Naive thymus-derived CD4-positive, alpha-beta T cell (primary cell): ENCODE measurements around the gene CCL22. TPM values are rescaled to one million over a fixed set of nuclear protein-coding genes. Genes with fewer than 3 reads are reported as not detected.
"Not testable (repeated sequence)": the region's sequence is repeated elsewhere in the genome, so short reads cannot be mapped to it uniquely, and the experiment has no call there.

Source experiments
- ATAC-seq: fragments of 150-1000 bp; cut with Tn5 transposase; 2 replicates; pipeline ENCODE4 v1.10.0; 2021; ENCODE audit warnings: mild to moderate bottlenecking, moderate library complexity
- CTCF ChIA-PET: fragments of 350-600 bp; sonication (Branson Sonifier 250); formaldehyde crosslinking; loops from one replicate; lab custom pipeline; 2021; ENCODE audit warnings: antibody characterized with exemption; lab: Charles Lee
- POLR2A ChIA-PET: fragments of 350-600 bp; sonication (Branson Sonifier 250); formaldehyde crosslinking; loops from one replicate; lab custom pipeline; 2021; ENCODE audit warnings: antibody characterized with exemption, inconsistent platforms; lab: Charles Lee
- DNase-seq, 9 donors: peaks; one replicate each; pipeline versions ENCODE4 v3.0.0 to v3.0.0-alpha.2; 2020 to 2022; ENCODE audit warnings: mixed read lengths in 1 of 9
- H3K27ac ChIP-seq: one replicate; pipeline ENCODE4 v1.7.0; 2013; ENCODE audit warnings: mild to moderate bottlenecking, low read depth, low read length, moderate library complexity
- H3K27me3 ChIP-seq, 2 donors: one replicate each; pipeline ENCODE4 v1.7.0; 2013; ENCODE audit warnings: low read length in 2 of 2, mild to moderate bottlenecking in 2 of 2, moderate library complexity in 2 of 2; ENCODE audit not compliant: control insufficient read depth in 2 of 2, insufficient read depth in 2 of 2
- H3K36me3 ChIP-seq, 3 experiments: 1 replicate in 2 of 3; 2 replicates in 1 of 3; pipeline ENCODE4 v1.7.0; 2013; ENCODE audit warnings: low read length in 3 of 3, mild to moderate bottlenecking in 3 of 3, moderate library complexity in 1 of 3; ENCODE audit not compliant: insufficient read depth in 3 of 3, control insufficient read depth in 2 of 3
- H3K4me1 ChIP-seq, 2 donors: one replicate each; pipeline ENCODE4 v1.7.0; 2013; ENCODE audit warnings: low read length in 2 of 2, mild to moderate bottlenecking in 2 of 2, moderate library complexity in 1 of 2; ENCODE audit not compliant: control insufficient read depth in 2 of 2, insufficient read depth in 2 of 2
- H3K4me3 ChIP-seq: 2 replicates; pipeline ENCODE4 v1.7.0; 2013; ENCODE audit warnings: mild to moderate bottlenecking, low read length
- H3K9me3 ChIP-seq, 3 experiments: 1 replicate in 2 of 3; 2 replicates in 1 of 3; pipeline ENCODE4 v1.7.0; 2013; ENCODE audit warnings: low read length in 3 of 3; ENCODE audit not compliant: control insufficient read depth in 2 of 3
- H3K27ac Mint-ChIP-seq, 9 donors: one replicate each; pipeline ENCODE4 v1.8.0; 2020 to 2022; ENCODE audit warnings: mixed read lengths in 9 of 9, mild to moderate bottlenecking in 8 of 9, moderate library complexity in 5 of 9, inconsistent platforms in 2 of 9
- H3K27me3 Mint-ChIP-seq, 5 donors: one replicate each; pipeline ENCODE4 v1.8.0; 2021 to 2022; ENCODE audit warnings: mixed read lengths in 5 of 5, mild to moderate bottlenecking in 1 of 5
- H3K36me3 Mint-ChIP-seq, 5 donors: one replicate each; pipeline ENCODE4 v1.8.0; 2020 to 2022; ENCODE audit warnings: mixed read lengths in 5 of 5, mild to moderate bottlenecking in 3 of 5, inconsistent platforms in 1 of 5
- H3K4me1 Mint-ChIP-seq, 7 donors: one replicate each; pipeline ENCODE4 v1.8.0; 2020 to 2022; ENCODE audit warnings: mixed read lengths in 7 of 7, mild to moderate bottlenecking in 3 of 7, inconsistent platforms in 1 of 7
- H3K4me3 Mint-ChIP-seq, 10 donors: one replicate each; pipeline ENCODE4 v1.8.0; 2020 to 2022; ENCODE audit warnings: mild to moderate bottlenecking in 10 of 10, mixed read lengths in 10 of 10, moderate library complexity in 6 of 10, inconsistent platforms in 2 of 10
- H3K9me3 Mint-ChIP-seq, 11 donors: one replicate each; pipeline ENCODE4 v1.8.0; 2020 to 2022; ENCODE audit warnings: mixed read lengths in 11 of 11, mild to moderate bottlenecking in 4 of 11, inconsistent platforms in 1 of 11, moderate library complexity in 1 of 11
- intact Hi-C, 2 donors: fragments of 100-400 bp; cut with micrococcal nuclease; formaldehyde crosslinking; loops; one replicate each; pipeline ENCODE4 v1.15.1; 2023
- polyA plus RNA-seq, 2 donors: library from polyadenylated mRNA; unstranded; fragments of 300-500 nt; fragmentation: Illumina TruSeq; gene quantifications; one replicate each; pipeline ENCODE4 v1.2.3, GENCODE V29; 2021
- total RNA-seq, 6 experiments: library from RNA in 5 of 6; stranded (reverse) in 5 of 6; gene quantifications; 1 replicate in 5 of 6; 2 replicates in 1 of 6; pipeline ENCODE4 v1.2.3 and lab custom pipeline; 2021 to 2026

Gene CCL22
- total and polyA plus RNA-seq, 7 experiments from 2014 or later = 0.17 to 1.9 (median 0.48) TPM; not detected in 3

DNA sequence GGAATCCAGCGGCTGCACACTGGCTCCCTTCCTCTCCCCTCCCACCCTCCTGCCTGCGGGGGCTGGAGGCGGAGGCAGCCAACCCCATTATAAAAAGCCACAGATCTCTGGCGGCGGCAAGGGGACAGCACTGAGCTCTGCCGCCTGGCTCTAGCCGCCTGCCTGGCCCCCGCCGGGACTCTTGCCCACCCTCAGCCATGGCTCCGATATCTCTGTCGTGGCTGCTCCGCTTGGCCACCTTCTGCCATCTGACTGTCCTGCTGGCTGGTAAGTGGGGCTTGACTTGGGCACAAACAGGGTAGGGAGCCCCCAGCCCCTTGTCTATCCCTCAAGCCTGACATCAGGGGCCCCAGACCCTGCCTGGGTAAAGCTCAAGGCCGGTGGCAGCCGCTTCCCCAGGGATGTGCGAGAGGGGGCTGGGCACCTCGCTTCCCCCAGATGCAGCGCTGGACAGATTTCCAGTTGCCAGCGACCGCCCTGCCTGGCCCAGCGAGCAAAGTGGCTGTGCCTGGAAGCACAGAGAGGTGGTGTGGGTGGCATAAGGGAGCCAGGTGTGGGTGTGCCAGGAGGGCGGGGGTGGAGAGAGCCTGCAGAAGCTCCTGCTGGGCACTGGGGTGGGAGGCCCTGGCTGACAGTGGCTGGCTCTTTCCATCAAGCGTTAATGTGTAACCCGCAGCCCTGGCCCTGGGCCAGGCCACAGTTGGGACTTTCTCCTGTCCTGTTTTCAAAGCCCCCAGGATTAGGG lies 14.0 kb downstream of the CCL22 start, which contains the start of gene CX3CL1:
CX3CL1 (plus strand) TSS at position 119 of the 745 bp plus-strand sequence; CDS start at position 198, 79 bp downstream.
- Mint-ChIP-seq H3K36me3 (no peaks in the 10 kb centered on the region), H3K27me3 (peaks cover 0 to 14% (median 0%) of the 10 kb centered on the region in 5 donors), H3K9me3 (no peaks in the 10 kb centered on the region), H3K4me3 (no peak within 1 kb of the TSS), H3K4me1 (peaks cover 0 to 4% (median 0%) of the 10 kb centered on the region in 7 donors), H3K27ac (no peak within 1 kb of the TSS)
- Histone ChIP-seq H3K27me3 (no peaks in the 10 kb centered on the region), H3K36me3 (no peaks in the 10 kb centered on the region), H3K27ac (no peak within 1 kb of the TSS), H3K9me3 (no peaks in the 10 kb centered on the region), H3K4me3 (no peak within 1 kb of the TSS), H3K4me1 (no peaks in the 10 kb centered on the region)
- CTCF ChIA-PET = no interaction called here
- POLR2A ChIA-PET = no interaction called here
- intact Hi-C loops = no loop called here
- no peak for ATAC-seq
- DNase-seq = no peak

DNA sequence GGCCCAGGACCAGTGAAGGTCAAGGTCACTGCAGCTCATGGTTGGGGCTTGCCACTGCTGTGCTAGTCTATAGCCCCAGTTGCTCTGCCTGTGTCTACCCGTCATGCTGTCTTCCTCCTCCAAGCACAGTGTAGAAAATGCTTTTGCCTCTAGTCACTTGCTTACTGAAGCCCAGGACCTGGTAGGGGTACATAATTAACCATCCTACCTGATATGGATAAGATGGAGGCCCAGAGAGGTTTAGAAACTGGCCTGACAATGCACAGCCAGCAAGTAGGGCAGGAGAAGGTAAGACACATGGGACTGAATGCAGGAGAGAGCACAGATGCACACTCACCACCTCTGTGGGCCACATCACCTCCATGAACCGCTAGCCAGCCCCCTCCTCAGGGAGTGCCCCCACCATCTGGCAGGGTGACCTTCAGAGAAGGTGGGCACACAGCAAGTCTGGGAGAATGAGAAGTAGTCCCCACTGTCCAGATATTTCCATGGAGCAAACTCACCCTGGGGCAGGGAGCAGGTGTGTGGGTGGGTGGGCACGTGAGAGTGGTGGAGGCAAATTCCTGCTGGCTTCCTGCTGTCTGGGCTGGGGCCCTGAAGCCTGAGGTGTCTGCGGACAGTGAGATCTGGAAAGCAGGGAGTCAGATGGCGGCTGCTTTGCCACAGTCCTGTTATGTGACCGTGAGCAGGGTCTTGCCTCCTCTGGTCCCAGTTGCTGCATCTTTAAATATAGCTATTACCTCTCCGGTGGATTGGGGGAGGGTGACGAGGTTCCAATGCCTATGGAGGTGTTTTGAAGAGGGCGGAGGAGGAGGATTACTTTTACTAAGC lies 14.7 kb downstream of the CCL22 start:
- CTCF ChIA-PET = no interaction called here
- DNase-seq = no peak

DNA sequence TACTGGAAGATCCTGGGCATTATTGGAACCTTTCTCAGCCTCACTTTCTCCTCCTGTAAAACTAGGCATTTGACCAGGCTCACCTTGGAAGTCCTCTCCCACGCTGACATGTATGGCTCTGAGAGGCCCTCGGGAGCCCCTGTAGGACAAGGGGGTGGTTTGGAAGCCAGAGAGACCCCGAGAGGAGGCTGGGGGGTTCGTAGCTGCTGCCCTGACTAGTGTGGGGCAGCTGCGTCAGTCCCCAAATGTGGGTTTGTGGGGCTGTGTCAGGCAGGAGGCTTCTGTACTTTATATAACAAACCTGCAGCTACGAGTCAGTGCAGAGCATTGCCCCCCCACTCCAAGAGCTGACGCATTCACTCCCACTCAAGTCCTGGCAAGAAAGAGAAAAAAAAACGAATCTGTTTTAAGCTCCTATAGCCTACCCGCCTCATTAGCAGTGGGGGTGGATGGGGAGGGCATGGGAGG lies 15.5 kb downstream of the CCL22 start:
- no peaks in the 10 kb centered on the region for H3K36me3 Mint-ChIP-seq
- no peak overlapping the region for H3K27ac Mint-ChIP-seq
- no peaks in the 10 kb centered on the region for H3K9me3 ChIP-seq
- no peaks in the 10 kb centered on the region for H3K4me1 ChIP-seq
- ChIA-PET POLR2A (no interaction called here), CTCF (no interaction called here)
- ATAC-seq (no peak), DNase-seq (no peak)
- H3K4me1 Mint-ChIP-seq = peaks cover 0 to 9% (median 0%) of the 10 kb centered on the region in 7 donors
- no peak overlapping the region for H3K27ac ChIP-seq
- H3K27me3 ChIP-seq = no peaks in the 10 kb centered on the region
- no peak overlapping the region for H3K4me3 ChIP-seq
- H3K27me3 Mint-ChIP-seq = peaks cover 0 to 7% (median 0%) of the 10 kb centered on the region in 5 donors
- no peaks in the 10 kb centered on the region for H3K9me3 Mint-ChIP-seq
- H3K4me3 Mint-ChIP-seq = no peak overlapping the region
- intact Hi-C loops = no loop called here
- no peaks in the 10 kb centered on the region for H3K36me3 ChIP-seq

More for the DNA sequence above, 14.7 kb downstream of the CCL22 start:
- intact Hi-C loops = no loop called here
- Histone ChIP-seq H3K27me3 (no peaks in the 10 kb centered on the region), H3K27ac (no peak overlapping the region), H3K9me3 (no peaks in the 10 kb centered on the region), H3K4me3 (no peak overlapping the region), H3K4me1 (no peaks in the 10 kb centered on the region), H3K36me3 (no peaks in the 10 kb centered on the region)
- Mint-ChIP-seq H3K4me1 (peaks cover 0 to 9% (median 0%) of the 10 kb centered on the region in 7 donors), H3K36me3 (no peaks in the 10 kb centered on the region), H3K27ac (no peak overlapping the region), H3K27me3 (peaks cover 0 to 10% (median 0%) of the 10 kb centered on the region in 5 donors), H3K4me3 (no peak overlapping the region), H3K9me3 (no peaks in the 10 kb centered on the region)
- POLR2A ChIA-PET = no interaction called here
- ATAC-seq = no peak

DNA sequence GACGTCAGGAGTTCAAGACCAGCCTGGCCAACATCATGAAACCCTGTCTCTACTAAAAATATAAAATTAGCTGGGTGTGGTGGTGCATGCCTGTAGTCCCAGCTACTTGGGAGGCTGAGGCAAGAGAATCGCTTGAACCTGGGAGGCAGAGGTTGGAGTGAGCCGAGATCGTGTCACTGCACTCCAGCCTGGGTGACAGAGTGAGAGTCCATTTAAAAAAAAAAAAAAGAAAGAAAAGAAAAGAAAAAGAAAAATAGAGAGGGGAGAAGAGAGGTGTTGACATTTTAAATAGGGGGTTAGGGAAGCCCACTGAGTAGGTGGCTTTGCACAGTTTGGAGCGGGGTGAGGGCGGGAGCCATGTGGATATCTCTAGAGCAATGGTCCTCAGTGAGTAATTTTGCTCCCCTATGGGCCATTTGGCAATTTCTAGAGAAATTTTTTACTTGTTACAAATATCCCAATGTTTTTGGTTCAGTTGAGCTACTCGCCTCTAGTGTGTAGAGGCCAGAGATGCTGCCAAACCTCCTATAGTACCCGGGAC lies 16.4 kb downstream of the CCL22 start:
- POLR2A ChIA-PET, H3K9me3 Mint-ChIP-seq, H3K27ac ChIP-seq, intact Hi-C loops, H3K27me3 Mint-ChIP-seq, H3K27me3 ChIP-seq, H3K4me3 ChIP-seq, H3K27ac Mint-ChIP-seq, H3K4me3 Mint-ChIP-seq, H3K36me3 ChIP-seq, H3K4me1 Mint-ChIP-seq, CTCF ChIA-PET, H3K9me3 ChIP-seq, DNase-seq, ATAC-seq, H3K36me3 Mint-ChIP-seq, H3K4me1 ChIP-seq: not testable (repeated sequence)

DNA sequence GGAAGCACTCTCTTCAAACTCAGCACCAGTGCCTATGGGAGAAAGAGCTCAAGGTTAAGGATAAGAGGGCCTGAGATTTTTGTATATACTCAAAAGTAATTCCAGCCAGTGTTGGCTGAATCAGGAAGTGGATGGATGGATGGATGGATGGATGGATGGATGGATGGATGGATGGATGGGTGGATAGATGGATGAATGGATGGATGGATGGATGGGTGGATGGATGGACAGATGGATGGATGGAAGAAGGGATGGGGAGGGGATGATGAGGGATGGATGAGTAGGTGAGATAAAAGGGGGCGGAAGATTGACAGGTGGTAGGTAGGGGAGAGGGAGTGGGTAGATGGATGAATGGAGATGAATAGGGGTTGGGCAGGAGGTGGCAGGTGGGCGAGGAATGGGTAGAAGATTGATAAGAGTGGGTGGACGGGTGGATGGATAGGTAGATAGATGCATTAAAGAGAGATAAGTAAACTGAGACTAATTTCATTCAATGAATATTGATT lies 17.8 kb downstream of the CCL22 start:
- ChIA-PET CTCF (no interaction called here), POLR2A (interaction anchor here (0.7 kb wide), 1 partner anchor 83 kb away, joined by 3 read pairs; no protein-coding TSS in a partner anchor)
- no peaks in the 10 kb centered on the region for H3K9me3 Mint-ChIP-seq
- no peaks in the 10 kb centered on the region for H3K9me3 ChIP-seq
- no peak overlapping the region for H3K4me3 ChIP-seq
- peaks cover 0 to 7% (median 0%) of the 10 kb centered on the region in 5 donors for H3K27me3 Mint-ChIP-seq
- H3K27ac ChIP-seq = no peak overlapping the region
- peak overlapping the region in 1 of 9 donors; percentile 56 for H3K27ac Mint-ChIP-seq
- no peaks in the 10 kb centered on the region for H3K4me1 ChIP-seq
- H3K36me3 ChIP-seq = no peaks in the 10 kb centered on the region
- H3K36me3 Mint-ChIP-seq = no peaks in the 10 kb centered on the region
- DNase-seq (no peak), ATAC-seq (no peak)
- peaks cover 0 to 9% (median 4%) of the 10 kb centered on the region in 7 donors for H3K4me1 Mint-ChIP-seq
- no peaks in the 10 kb centered on the region for H3K27me3 ChIP-seq
- no peak overlapping the region for H3K4me3 Mint-ChIP-seq
- intact Hi-C loops = no loop called here

DNA sequence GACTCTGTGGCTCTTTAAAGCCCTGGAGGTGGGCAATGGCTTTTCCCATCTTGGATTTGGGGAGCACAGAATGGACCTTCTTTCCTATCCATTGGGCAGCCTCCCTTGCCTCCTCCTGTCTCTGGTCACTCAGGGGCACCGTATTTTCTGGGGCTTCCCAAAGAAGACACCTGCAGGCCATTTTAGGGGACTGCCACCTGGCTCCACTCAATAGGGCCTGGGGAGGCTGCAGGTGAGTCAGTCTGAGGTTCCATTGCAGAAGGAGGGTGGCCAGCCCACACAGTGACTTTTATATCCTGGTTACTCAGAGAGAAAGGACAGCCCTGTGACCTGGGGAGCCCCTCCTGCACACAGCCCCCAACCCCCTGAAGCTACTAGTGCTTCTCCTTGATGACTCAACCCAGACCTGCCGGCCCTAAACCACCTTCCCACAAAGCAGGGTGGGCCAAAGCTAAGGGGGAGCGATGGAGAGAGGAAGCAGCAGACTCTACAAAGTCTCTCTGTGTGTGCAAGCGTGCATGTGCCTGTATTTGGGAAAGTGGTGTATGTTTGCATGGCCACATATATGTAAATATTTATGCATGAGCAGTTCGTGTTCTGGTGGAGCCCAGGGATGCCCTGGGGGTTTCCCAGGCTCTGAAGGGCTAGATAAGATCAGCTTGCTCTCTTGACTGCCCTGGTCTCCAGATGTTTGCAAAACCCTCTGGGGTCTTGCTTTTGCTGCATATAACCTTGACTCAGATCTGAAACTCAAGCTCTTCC lies 18.7 kb downstream of the CCL22 start:
- H3K27ac Mint-ChIP-seq = no peak overlapping the region

More for the DNA sequence above, 18.7 kb downstream of the CCL22 start:
- POLR2A ChIA-PET = no interaction called here
- Histone ChIP-seq H3K27ac (no peak overlapping the region), H3K36me3 (no peaks in the 10 kb centered on the region), H3K9me3 (no peaks in the 10 kb centered on the region), H3K4me3 (no peak overlapping the region), H3K4me1 (no peaks in the 10 kb centered on the region), H3K27me3 (no peaks in the 10 kb centered on the region)
- Mint-ChIP-seq H3K27me3 (peaks cover 0 to 7% (median 0%) of the 10 kb centered on the region in 5 donors), H3K4me3 (no peak overlapping the region), H3K4me1 (peaks cover 0 to 9% (median 4%) of the 10 kb centered on the region in 7 donors), H3K36me3 (no peaks in the 10 kb centered on the region), H3K9me3 (no peaks in the 10 kb centered on the region)
- ATAC-seq (peak; percentile 26), DNase-seq (peak in 1 of 9 donors; percentile 46)
- CTCF ChIA-PET = no interaction called here
- intact Hi-C loops = no loop called here
